CD4-positive, alpha-beta T cell treated with Interleukin-6 at 100 ng/mL for 8 hours (primary cell): ENCODE data around the gene SUPT4H1.

ENCODE experiments used
- DNase-seq: peaks from one replicate; pipeline ENCODE4 v3.0.0-alpha.2; 2020; ENCODE audit warnings: mixed read lengths, low spot score

The SUPT4H1 gene

GRCh38 chr17:58317421-58318064 is 34.5 kb downstream of the SUPT4H1 start:
- peak; percentile 85 for DNase-seq

- no peak for DNase-seq
Measured at GRCh38 chr17:58316260-58316960, 35.6 kb downstream of the SUPT4H1 start.

- DNase-seq = no peak
Measured at GRCh38 chr17:58315750-58316149, 36.3 kb downstream of the SUPT4H1 start.

- DNase-seq = no peak
Measured at GRCh38 chr17:58315281-58315711, 36.7 kb downstream of the SUPT4H1 start.

- no peak for DNase-seq
Measured at GRCh38 chr17:58314706-58315015, 37.3 kb downstream of the SUPT4H1 start.

- no peak for DNase-seq
Measured at GRCh38 chr17:58313815-58314705, 37.9 kb downstream of the SUPT4H1 start.

GRCh38 chr17:58312829-58313228 is 39.2 kb downstream of the SUPT4H1 start:
- no peak for DNase-seq

GRCh38 chr17:58312021-58312630 is 39.9 kb downstream of the SUPT4H1 start:
- DNase-seq = no peak

- no peak for DNase-seq
Measured at GRCh38 chr17:58311429-58311894, 40.5 kb downstream of the SUPT4H1 start.

- DNase-seq = no peak
Measured at GRCh38 chr17:58310511-58311428, 41.2 kb downstream of the SUPT4H1 start.

- no peak for DNase-seq
Measured at GRCh38 chr17:58309918-58310259, 42.1 kb downstream of the SUPT4H1 start.

- no peak for DNase-seq
Measured at GRCh38 chr17:58308985-58309917, 42.8 kb downstream of the SUPT4H1 start.

GRCh38 chr17:58308173-58308984 is 43.6 kb downstream of the SUPT4H1 start:
- DNase-seq = no peak

- DNase-seq = no peak
Measured at GRCh38 chr17:58307468-58308172, 44.4 kb downstream of the SUPT4H1 start.

- DNase-seq = no peak
Measured at GRCh38 chr17:58306131-58306951, 45.7 kb downstream of the SUPT4H1 start.

- no peak for DNase-seq
Measured at GRCh38 chr17:58305626-58306025, 46.4 kb downstream of the SUPT4H1 start.

GRCh38 chr17:58304750-58305486 is 47.1 kb downstream of the SUPT4H1 start:
- DNase-seq = no peak
